HepG2 (cell line): ENCODE results near the gene FRMPD2. TPM values are rescaled to one million over a fixed set of nuclear protein-coding genes. Genes with fewer than 3 reads are reported as not detected.

Experiments used
- ATAC-seq: fragments of 200-7000 bp; cut with Tn5 transposase; 3 replicates; pipeline ENCODE4 v1.9.1; 2020; ENCODE audit warnings: mild to moderate bottlenecking, moderate library complexity
- BruUV-seq: library from RNA; stranded (reverse); fragments of 400-500 nt; replicated peaks from 2 replicates; lab custom pipeline; 2021; lab: Mats Ljungman, UMichigan
- CTCF ChIA-PET: fragments of 300-600 bp; formaldehyde crosslinking; extraction: SDS; loops from one replicate; lab custom pipeline; 2021; ENCODE audit warnings: low total read pairs, inconsistent platforms, low intra/inter-chr PET ratio; lab: Yijun Ruan, JAX
- POLR2A ChIA-PET: fragments of 350-600 bp; sonication (Branson Sonifier 250); formaldehyde crosslinking; loops from one replicate; lab custom pipeline; 2020; ENCODE audit warnings: antibody characterized with exemption, inconsistent platforms; lab: Yijun Ruan, JAX
- DNase-seq: peaks from one replicate; pipeline ENCODE4 v3.0.0-alpha.2; 2015; ENCODE audit warnings: low spot score
- FAIRE-seq: peaks from 3 replicates; lab custom pipeline; 2011; peaks lifted over from hg19 to GRCh38; lab: Jason Lieb, UNC
- H2AFZ ChIP-seq: one replicate; pipeline ENCODE4 v1.6.1; 2011; ENCODE audit warnings: low read length, inconsistent platforms
- H3K27ac ChIP-seq: fragments of 300-600 bp; 3 replicates; pipeline ENCODE4 v1.8.0; 2011; ENCODE audit warnings: mixed run types, mild to moderate bottlenecking, mixed read lengths, low read length, inconsistent platforms; ENCODE audit not compliant: insufficient read depth; ENCODE audit errors: extremely low read length
- H3K27me3 ChIP-seq, 2 experiments: fragments of 200-600 bp in 1 of 2; 2 replicates in 1 of 2; 3 replicates in 1 of 2; pipeline versions ENCODE4 v1.6.0 to v1.8.0; 2011; ENCODE audit warnings: low read length in 2 of 2, mild to moderate bottlenecking in 2 of 2, moderate library complexity in 2 of 2, inconsistent platforms in 1 of 2; ENCODE audit not compliant: insufficient read depth in 2 of 2, control insufficient read depth in 1 of 2
- H3K36me3 ChIP-seq, 2 experiments: fragments of 200-600 bp in 1 of 2; replicated peaks in 1 of 2; 2 replicates in 1 of 2; 3 replicates in 1 of 2; pipeline versions ENCODE4 v1.5.1 to v1.8.0; 2011; ENCODE audit warnings: low read length in 2 of 2, inconsistent platforms in 1 of 2; ENCODE audit not compliant: insufficient read depth in 2 of 2, control insufficient read depth in 1 of 2
- H3K4me1 ChIP-seq: 2 replicates; pipeline ENCODE4 v1.5.1; 2012; ENCODE audit warnings: low read length, inconsistent platforms; ENCODE audit not compliant: insufficient read depth
- H3K4me2 ChIP-seq: 2 replicates; pipeline ENCODE4 v1.6.0; 2011; ENCODE audit warnings: low read depth, low read length, inconsistent platforms
- H3K4me3 ChIP-seq, 3 experiments: fragments of 200-600 bp in 1 of 3; sonication (generic), shearing (Covaris generic) in 1 of 3; replicated peaks in 1 of 3; 2 replicates each; pipeline ENCODE4 v1.5.1; 2011 to 2016; ENCODE audit warnings: low read length in 3 of 3, inconsistent platforms in 2 of 3, low read depth in 2 of 3, mild to moderate bottlenecking in 2 of 3, control low read depth in 1 of 3, mixed read lengths in 1 of 3; ENCODE audit not compliant: insufficient read depth in 1 of 3
- H3K79me2 ChIP-seq: one replicate; pipeline ENCODE4 v1.6.1; 2011; ENCODE audit warnings: low read length, inconsistent platforms; ENCODE audit not compliant: insufficient read depth
- H3K9ac ChIP-seq: 2 replicates; pipeline ENCODE4 v1.6.0; 2011; ENCODE audit warnings: mild to moderate bottlenecking, low read depth, low read length, inconsistent platforms; ENCODE audit not compliant: insufficient read depth
- H3K9me3 ChIP-seq: 2 replicates; pipeline ENCODE4 v1.5.1; 2012; ENCODE audit warnings: mild to moderate bottlenecking, low read length
- H4K20me1 ChIP-seq: 2 replicates; pipeline ENCODE4 v1.6.0; 2011; ENCODE audit warnings: inconsistent platforms, mild to moderate bottlenecking, low read length, moderate library complexity; ENCODE audit not compliant: insufficient read depth
- EP300 ChIP-seq, 3 experiments: sonication (generic) in 1 of 3; formaldehyde crosslinking in 1 of 3; IDR thresholded peaks; 2 replicates each; pipeline versions ENCODE4 v1.5.1 to v1.6.1; 2011 to 2020; ENCODE audit warnings: low read depth in 2 of 3, low read length in 2 of 3, borderline replicate concordance in 1 of 3, improper control_type of control experiment in 1 of 3, mild to moderate bottlenecking in 1 of 3, missing genetic modification reagents in 1 of 3, moderate library complexity in 1 of 3
- HNF4A ChIP-seq: sonication (generic); formaldehyde crosslinking; IDR thresholded peaks from 2 replicates; pipeline ENCODE4 v1.4.0; 2020; ENCODE audit warnings: missing genetic modification reagents
- KLF15 ChIP-seq: sonication (generic); formaldehyde crosslinking; IDR thresholded peaks from 2 replicates; pipeline ENCODE4 v1.8.1; 2023; ENCODE audit warnings: borderline replicate concordance, mild to moderate bottlenecking, inconsistent platforms, missing genetic modification reagents, mixed read lengths
- RARA ChIP-seq: IDR thresholded peaks from 2 replicates; pipeline ENCODE4 v1.6.1; 2016; ENCODE audit warnings: missing genetic modification reagents, missing compliant biosample characterization
- SMC3 ChIP-seq: IDR thresholded peaks from 2 replicates; pipeline ENCODE4 v1.6.1; 2011; ENCODE audit warnings: low read length, improper control_type of control experiment
- SMYD3 ChIP-seq: sonication (generic); formaldehyde crosslinking; IDR thresholded peaks from 2 replicates; pipeline ENCODE4 v1.8.1; 2023; ENCODE audit warnings: mild to moderate bottlenecking, missing genetic modification reagents
- SP1 ChIP-seq, 2 experiments: fragments of 450-650 bp in 1 of 2; sonication (generic) in 1 of 2; formaldehyde crosslinking in 1 of 2; IDR thresholded peaks; 2 replicates each; pipeline versions ENCODE4 v1.4.0 to v1.6.1; 2016 to 2020; ENCODE audit warnings: missing genetic modification reagents in 1 of 2
- TFDP2 ChIP-seq: sonication (generic); formaldehyde crosslinking; IDR thresholded peaks from 2 replicates; pipeline ENCODE4 v1.4.0; 2020; ENCODE audit warnings: missing genetic modification reagents
- ZBTB8A ChIP-seq: sonication (generic); formaldehyde crosslinking; IDR thresholded peaks from 2 replicates; pipeline ENCODE4 v1.4.0; 2020; ENCODE audit warnings: mild to moderate bottlenecking, low read depth, missing genetic modification reagents, borderline replicate concordance
- ZNF101 ChIP-seq: sonication (generic); formaldehyde crosslinking; IDR thresholded peaks from 2 replicates; pipeline ENCODE4 v1.4.0; 2020; ENCODE audit warnings: mild to moderate bottlenecking, low read depth, missing genetic modification reagents, borderline replicate concordance
- ZNF451 ChIP-seq: sonication (generic); formaldehyde crosslinking; IDR thresholded peaks from 2 replicates; pipeline ENCODE4 v1.5.0; 2020; ENCODE audit warnings: mild to moderate bottlenecking, missing genetic modification reagents
- WGBS: methylation state at CpG from one replicate; pipeline ENCODE4 v1.1.6; 2017; ENCODE audit warnings: low lambda C conversion rate; 5-methylcytosine and 5-hydroxymethylcytosine counted together
- in situ Hi-C: cut with HindIII; loops from 2 replicates; pipeline ENCODE4 v1.10.0; 2017; ENCODE audit warnings: low pct_unique_long_range_greater_than_20kb; ENCODE audit not compliant: extremely low pct_ligation_motif_present
- intact Hi-C: fragments of 100-400 bp; cut with micrococcal nuclease; formaldehyde crosslinking; loops from one replicate; pipeline ENCODE4 v1.10.0; 2022; ENCODE audit not compliant: unreplicated experiment
- polyA plus RNA-seq, 8 experiments: library from polyadenylated mRNA; depleted of rRNA in 3 of 8; stranded (reverse) in 7 of 8; unstranded in 1 of 8; fragments of >200 nt; fragmentation: Illumina TruSeq in 4 of 8; extraction: Trizol in 4 of 8; gene quantifications; 2 replicates each; pipeline versions ENCODE4 v1.2.1 to v1.2.3, GENCODE V29; 2011 to 2016; ENCODE audit warnings: low read depth in 4 of 8, missing spikeins in 1 of 8, mixed read lengths in 1 of 8; ENCODE audit not compliant: insufficient read depth in 1 of 8
- total RNA-seq, 5 experiments: library from RNA; depleted of rRNA; stranded (reverse); fragments of >200 nt; fragmentation: Illumina TruSeq; extraction: Trizol; gene quantifications; 2 replicates each; pipeline ENCODE4 v1.2.3, GENCODE V29; 2016; ENCODE audit warnings: low read depth in 1 of 5

FRMPD2 gene
- total and polyA plus RNA-seq, 2 of the 13 experiments (the other 11 are each of a cell fraction or from before 2014, with no cell fraction given), result 0.45 to 1.3 TPM

- DNase-seq, result no peak
- Histone ChIP-seq H3K9me3 (no peaks in the 10 kb centered on the region), H3K4me2 (no peak overlapping the region), H3K36me3 (no peaks in the 10 kb centered on the region), H3K4me3 (no peak overlapping the region), H3K27me3 (no peaks in the 10 kb centered on the region), H3K9ac (no peak overlapping the region), H3K4me1 (no peaks in the 10 kb centered on the region), H3K27ac (no peak overlapping the region), H2AFZ (no peak overlapping the region), H4K20me1 (no peaks in the 10 kb centered on the region), H3K79me2 (no peaks in the 10 kb centered on the region)
- ATAC-seq, result no peak
- in situ Hi-C loops (no loop called here), intact Hi-C loops (no loop called here)
- CTCF ChIA-PET, result no interaction called here
- POLR2A ChIA-PET, result no interaction called here
- TF ChIP-seq SMC3, result no peak
- TF ChIP-seq SP1 (IDR thresholded peaks at IDR 0.05), result no peak
- TF ChIP-seq SP1 (CRISPR knock-in tag; IDR thresholded peaks at IDR 0.05), result no peak
- no peak for TF ChIP-seq ZNF101 (CRISPR knock-in tag)
- TF ChIP-seq HNF4A (CRISPR knock-in tag), result no peak
- TF ChIP-seq ZNF451 (CRISPR knock-in tag), result no peak
- no peak for TF ChIP-seq KLF15 (CRISPR knock-in tag)
- no peak for TF ChIP-seq RARA (CRISPR knock-in tag)
- TF ChIP-seq TFDP2 (CRISPR knock-in tag), result no peak
- no peak for TF ChIP-seq EP300 (IDR thresholded peaks at IDR 0.05; ENCODE audit: low read depth in 2 of 2, low read length in 2 of 2)
- no peak for TF ChIP-seq EP300 (CRISPR knock-in tag; IDR thresholded peaks at IDR 0.05; ENCODE audit: borderline replicate concordance)
- no peak for TF ChIP-seq ZBTB8A
- TF ChIP-seq SMYD3 (CRISPR knock-in tag), result no peak
- WGBS, result 22% methylated on average over 6 of the region's 6 CpGs
- BruUV-seq, result no TSS peak
- no peak for FAIRE-seq
These were observed 42.7 kb downstream of the FRMPD2 start for GRCh38 chr10:48231699-48232315.
